SIG-M5 treated with dmso at 0.1 percent for 504 hours (cell line): Measurements from ENCODE around the gene MARF1.

Source experiments
- DNase-seq: peaks from one replicate; lab custom pipeline; 2025; ENCODE audit not compliant: unreplicated experiment; lab: John Stamatoyannopoulos, UW

Gene MARF1

GRCh38 chr16:15602285-15603044, 40.5 kb downstream of the MARF1 start:
- no peak for DNase-seq

- DNase-seq = no peak
These were observed 41.6 kb downstream of the MARF1 start for GRCh38 chr16:15601212-15601879.

GRCh38 chr16:15599303-15600070, 43.5 kb downstream of the MARF1 start:
- DNase-seq = no peak

GRCh38 chr16:15598648-15599190, 44.2 kb downstream of the MARF1 start:
- no peak for DNase-seq

GRCh38 chr16:15597822-15598647, 44.9 kb downstream of the MARF1 start:
- no peak for DNase-seq

- no peak for DNase-seq
These were observed 45.8 kb downstream of the MARF1 start for GRCh38 chr16:15597135-15597534.

GRCh38 chr16:15594711-15595320, 48.1 kb downstream of the MARF1 start:
- no peak for DNase-seq

GRCh38 chr16:15593235-15593634, 49.7 kb downstream of the MARF1 start:
- no peak for DNase-seq

- no peak for DNase-seq
These were observed 50.6 kb downstream of the MARF1 start for GRCh38 chr16:15592324-15592723.

- DNase-seq = no peak
These were observed 55.7 kb downstream of the MARF1 start for GRCh38 chr16:15587152-15587825.

GRCh38 chr16:15586716-15587115, 56.2 kb downstream of the MARF1 start:
- DNase-seq = no peak

- DNase-seq = no peak
These were observed 57.0 kb downstream of the MARF1 start for GRCh38 chr16:15585956-15586355.

- DNase-seq = no peak
These were observed 59.4 kb downstream of the MARF1 start for GRCh38 chr16:15583526-15583925.

GRCh38 chr16:15581127-15581815, 61.7 kb downstream of the MARF1 start:
- DNase-seq = no peak

GRCh38 chr16:15578824-15579223, 64.1 kb downstream of the MARF1 start:
- DNase-seq = no peak

GRCh38 chr16:15576960-15577958, 65.7 kb downstream of the MARF1 start:
- no peak for DNase-seq

GRCh38 chr16:15575293-15576049, 67.5 kb downstream of the MARF1 start:
- DNase-seq = no peak
